Putamen (tissue), 1 donor: Measurements from ENCODE around the gene UMAD1.
"Not testable (repeated sequence)": the region's sequence is repeated elsewhere in the genome, so short reads cannot be mapped to it uniquely, and the experiment has no call there.

Experiments used
- DNase-seq: peaks from one replicate; pipeline ENCODE4 v3.0.0-alpha.2; 2016; ENCODE audit warnings: low spot score

UMAD1 gene

DNA sequence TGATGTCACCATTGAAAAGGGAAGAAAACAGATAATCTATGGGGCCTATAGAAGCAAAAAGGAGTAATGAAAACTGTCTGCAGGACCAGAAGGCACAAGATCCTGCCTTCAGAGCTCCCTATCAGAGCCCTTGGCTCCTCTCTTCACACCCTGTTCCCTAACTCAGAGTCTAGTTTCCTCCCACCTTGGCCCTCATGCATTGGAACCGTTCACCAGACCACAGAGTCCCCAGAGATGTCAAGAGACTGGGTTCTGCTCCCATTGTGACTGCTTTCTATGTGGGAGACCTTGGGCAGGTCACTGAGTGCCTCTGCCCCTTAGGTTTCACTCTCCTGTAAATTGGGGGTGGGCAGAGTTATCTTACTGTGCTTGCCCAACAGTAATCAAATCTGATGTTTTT, 158.0 kb downstream of the UMAD1 start:
- no peak for DNase-seq

DNA sequence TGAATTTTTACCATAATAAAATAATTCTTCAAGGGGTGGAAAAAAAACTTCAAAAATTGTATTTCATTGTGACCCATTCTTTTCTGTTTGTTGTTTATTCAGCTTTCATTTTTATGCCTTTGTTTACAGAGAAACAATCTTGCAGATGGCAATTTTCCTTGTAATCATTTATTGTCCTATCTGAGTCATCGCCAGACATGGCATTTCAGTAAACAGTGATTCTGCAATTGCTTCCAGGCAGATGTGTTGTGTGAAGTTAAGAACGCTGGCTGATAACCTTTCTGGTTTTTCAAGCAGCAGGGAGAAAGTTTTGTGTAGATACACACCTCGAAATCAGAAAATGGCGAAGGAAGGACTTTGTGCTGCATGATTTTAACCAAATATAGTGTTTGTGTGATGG, 158.6 kb downstream of the UMAD1 start:
- DNase-seq = no peak

DNA sequence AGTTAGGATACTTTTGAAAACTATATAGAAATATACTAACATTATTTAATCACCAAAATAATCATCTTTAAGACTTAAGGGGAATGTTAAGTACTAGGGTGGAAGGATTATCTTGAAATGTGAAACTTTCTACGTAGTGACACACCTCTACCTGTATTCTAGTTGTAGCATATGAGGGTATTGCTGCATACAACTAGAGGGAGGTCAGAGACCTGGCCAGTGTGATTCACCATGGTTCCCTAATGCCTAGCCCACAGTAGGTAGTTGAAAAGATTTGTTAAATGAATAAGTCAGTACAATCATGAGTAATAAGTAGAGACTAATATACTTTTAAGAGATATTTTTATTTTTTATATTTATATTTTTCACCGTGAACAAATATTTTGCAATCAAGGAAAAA, 162.0 kb downstream of the UMAD1 start:
- no peak for DNase-seq

GRCh38 chr7:7803715-7804178, 163.2 kb downstream of the UMAD1 start:
- DNase-seq = no peak

GRCh38 chr7:7804822-7805221, 164.3 kb downstream of the UMAD1 start:
- DNase-seq = not testable (repeated sequence)

- DNase-seq = no peak
Measured at GRCh38 chr7:7805511-7806153, 165.1 kb downstream of the UMAD1 start.

- DNase-seq = no peak
Measured at GRCh38 chr7:7808156-7808555, 167.6 kb downstream of the UMAD1 start.

GRCh38 chr7:7808626-7809025, 168.1 kb downstream of the UMAD1 start:
- DNase-seq = no peak

DNA sequence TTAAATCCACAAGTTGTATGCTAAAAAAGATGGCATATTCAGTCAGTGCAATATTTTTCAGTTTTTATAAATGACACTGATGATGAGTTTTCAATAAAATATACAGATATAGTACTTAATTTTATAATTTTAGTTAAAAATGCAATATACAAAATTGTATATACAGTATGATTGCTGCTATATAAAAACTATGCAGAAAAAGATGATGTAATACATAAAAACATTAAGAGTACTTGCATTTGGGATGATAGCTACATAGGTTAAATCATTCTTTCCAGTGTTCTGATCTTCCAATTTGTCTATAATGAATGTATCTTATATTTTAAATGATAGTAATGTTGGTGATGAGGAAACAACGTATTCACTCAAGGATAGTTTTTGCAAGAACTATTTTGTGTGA, 169.8 kb downstream of the UMAD1 start:
- DNase-seq = no peak

DNA sequence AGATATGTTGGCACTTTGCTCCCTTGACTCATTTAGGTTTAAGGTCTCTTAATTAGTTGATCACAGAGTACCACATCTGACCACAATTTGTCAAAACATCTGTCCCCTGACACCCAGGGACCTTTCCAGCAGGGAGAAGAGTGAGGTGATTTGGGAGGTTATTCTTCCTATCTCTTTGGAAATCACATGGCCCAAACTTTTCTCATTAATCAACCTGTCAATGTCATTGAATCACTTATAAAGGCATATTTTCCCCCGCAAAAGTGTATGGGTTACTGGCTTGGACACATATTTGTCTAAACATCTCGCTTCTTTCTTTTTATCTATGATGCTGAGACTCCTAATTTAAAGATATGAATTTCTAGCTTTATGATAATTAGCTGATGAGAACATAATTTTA, 170.3 kb downstream of the UMAD1 start:
- DNase-seq = no peak

GRCh38 chr7:7812112-7812511, 171.6 kb downstream of the UMAD1 start:
- DNase-seq = no peak

- DNase-seq = no peak
Measured at GRCh38 chr7:7815395-7815794, 174.8 kb downstream of the UMAD1 start.

DNA sequence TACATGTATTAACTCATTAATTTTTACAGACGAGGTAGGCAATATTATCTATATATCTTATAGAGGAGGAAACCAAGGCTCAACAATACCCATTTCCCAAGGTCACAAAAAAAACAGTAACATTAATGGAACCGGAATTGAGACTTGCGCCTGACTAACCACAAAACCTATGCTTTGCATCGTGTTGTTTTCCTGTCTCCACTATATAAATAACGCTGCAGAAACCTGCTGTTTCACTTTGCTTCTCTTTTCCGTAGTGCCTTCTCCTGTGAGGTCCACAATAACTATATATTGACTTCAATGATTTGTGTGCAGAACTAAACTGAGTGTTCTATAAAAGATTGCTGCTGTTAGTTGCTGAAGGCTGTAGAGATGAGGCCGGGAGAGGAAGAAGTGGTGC, 175.5 kb downstream of the UMAD1 start:
- DNase-seq = no peak

DNA sequence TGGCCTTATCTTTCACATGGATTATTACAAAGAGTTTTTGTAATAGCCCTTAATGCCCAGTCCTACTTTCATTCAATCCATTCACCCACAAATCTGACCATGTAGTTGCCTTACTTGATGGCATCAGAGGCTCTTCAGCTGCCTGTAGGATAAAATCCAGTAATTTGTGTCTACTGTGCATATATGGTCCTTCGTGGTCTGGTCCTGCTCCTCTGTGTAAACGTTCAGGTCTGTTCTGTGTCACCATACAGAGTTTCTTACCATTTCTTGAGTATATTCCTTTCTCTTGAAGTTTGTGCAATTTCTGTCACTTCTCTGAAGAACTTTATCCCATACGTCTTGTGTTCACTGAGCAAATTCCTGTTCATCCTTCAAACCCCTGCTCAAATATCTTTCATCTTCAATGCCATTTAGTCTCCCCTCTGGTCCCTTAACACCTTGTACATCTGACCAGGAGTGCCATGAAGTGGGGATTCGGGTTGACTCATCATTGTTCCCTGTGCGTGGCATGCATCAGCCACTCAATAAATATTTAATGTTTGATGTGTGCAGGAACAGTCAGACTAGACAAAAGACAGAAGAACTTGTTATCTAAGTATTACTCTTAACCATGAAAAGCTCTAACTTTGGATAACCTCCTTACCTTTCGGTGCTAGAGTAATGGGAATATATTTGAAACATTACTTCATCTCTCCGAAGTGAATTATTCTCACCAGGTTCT, 176.4 kb downstream of the UMAD1 start:
- no peak for DNase-seq

GRCh38 chr7:7817748-7818147, 177.2 kb downstream of the UMAD1 start:
- no peak for DNase-seq

GRCh38 chr7:7818179-7818578, 177.6 kb downstream of the UMAD1 start:
- DNase-seq = not testable (repeated sequence)

DNA sequence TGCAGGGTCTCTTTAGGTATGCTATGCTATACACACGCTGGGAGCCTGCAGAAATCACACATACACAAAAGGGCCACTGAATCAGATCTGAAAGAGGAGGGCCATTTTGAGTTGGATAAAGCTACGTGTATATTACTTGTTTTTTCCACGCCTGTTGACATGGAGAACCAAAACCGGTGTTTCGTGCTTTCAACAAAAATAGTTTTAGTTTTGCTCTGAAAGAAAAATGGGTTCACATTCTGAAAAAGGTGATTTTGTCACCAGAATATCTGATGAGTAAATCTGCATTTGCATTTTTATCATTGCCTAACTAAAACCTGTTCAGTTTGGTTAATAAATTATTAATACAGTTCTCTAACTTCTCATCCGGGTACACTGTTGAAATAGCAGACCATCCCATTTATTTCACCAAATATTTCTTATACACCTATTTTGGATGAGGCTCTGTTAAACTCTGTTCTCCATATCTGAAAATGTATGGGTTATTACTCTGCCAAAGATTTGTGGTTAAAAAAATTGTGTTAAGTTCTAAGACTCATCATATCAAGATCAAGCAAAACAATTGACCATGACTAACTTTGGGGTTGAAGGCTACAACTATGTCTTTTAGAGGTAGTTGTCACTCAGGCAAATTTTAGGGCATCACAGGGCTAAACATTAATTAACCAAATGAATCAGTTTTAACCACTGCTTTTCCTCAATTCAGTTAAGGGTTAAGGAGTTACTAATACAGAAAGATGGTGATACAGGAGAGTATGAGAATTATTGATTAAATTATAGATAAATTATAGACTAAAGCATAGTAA, 179.1 kb downstream of the UMAD1 start:
- DNase-seq = no peak

DNA sequence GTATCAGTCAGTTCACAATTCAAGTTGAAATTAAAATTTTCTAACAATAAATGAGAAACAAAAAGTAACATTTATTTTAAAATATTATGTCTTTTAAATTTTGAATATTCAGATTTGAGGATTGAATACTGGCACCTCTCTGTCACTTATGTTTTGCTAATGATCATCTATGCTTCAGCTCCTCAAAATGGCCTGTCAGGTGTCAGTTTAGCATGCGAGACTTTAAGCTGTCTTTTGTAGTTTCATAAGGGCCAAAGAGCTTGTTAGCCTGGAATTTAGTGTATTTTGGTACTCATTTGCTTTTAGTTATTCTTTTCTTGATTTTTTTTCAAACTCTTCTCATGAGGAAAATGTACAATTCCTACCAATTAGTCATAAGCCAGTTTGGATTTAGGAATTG, 179.9 kb downstream of the UMAD1 start:
- no peak for DNase-seq

DNA sequence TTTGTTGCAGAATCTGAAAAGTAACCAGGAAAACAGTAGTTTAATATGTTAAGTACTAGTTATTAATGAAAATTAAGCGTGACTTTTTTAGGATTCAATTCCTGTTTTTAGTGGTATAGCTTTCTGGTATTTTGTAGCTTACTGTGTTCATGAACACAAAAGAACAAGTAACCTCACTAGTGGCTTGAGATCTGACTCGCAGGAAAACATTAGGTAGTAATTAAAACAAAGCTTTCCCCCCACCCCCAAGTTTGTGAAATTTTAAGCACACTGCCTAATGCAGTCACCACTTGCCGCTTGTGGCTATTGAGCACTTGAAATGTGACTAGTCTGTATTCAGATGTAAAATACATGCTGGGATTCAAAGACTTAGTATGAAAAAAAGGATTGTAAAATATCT, 180.4 kb downstream of the UMAD1 start:
- no peak for DNase-seq

GRCh38 chr7:7821517-7821916, 181.0 kb downstream of the UMAD1 start:
- no peak for DNase-seq

DNA sequence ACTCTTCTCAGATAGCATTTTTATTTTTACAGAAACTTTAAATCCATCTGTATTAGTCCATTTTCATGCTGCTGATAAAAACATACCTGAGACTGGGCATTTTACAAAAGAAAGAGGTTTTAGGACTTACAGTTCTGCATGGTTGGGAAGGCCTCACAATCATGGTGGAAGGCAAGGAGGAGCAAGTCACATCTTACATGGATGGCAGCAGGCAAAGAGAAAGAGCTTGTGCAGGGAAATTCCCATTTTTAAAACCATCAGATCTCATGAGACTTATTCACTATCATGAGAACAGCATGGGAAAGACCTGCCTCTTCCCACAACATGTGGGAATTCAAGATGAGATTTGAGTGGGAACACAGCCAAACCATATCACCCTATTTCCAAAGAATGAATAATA, 184.7 kb downstream of the UMAD1 start:
- DNase-seq = not testable (repeated sequence)

DNA sequence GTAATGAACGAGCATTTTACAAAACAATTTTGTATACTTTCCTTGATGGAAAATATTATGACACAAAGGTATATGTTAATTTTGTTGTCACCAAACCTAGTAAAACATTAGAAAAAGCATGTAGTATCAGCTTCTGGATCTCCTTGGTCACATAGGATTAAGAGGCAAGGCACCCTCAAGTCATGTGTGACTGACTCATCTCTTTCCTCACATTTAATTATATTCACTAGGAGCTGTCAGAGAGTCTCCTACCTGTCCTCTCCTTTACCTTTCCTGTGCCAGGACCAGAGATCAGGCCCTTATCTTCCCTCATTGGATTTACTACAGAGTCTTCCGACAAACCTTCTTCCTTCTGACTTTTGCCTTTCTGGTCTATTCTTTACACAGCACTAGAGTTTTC, 189.1 kb downstream of the UMAD1 start:
- DNase-seq = no peak
